Uterus (tissue), 2 donors: ENCODE measurements around the gene OXNAD1.

ENCODE experiments used
- POLR2A ChIP-seq, 2 donors: fragments of 450-650 bp; IDR thresholded peaks; one replicate each; pipeline ENCODE4 v1.6.1; 2016; ENCODE audit warnings: antibody characterized with exemption in 2 of 2, mild to moderate bottlenecking in 1 of 2, moderate library complexity in 1 of 2
- TF ChIP-seq, protein P1 (sequence below), 4 experiments: fragments of 200-600 bp in 2 of 4; fragments of 450-650 bp in 2 of 4; sonication (generic) in 2 of 4; IDR thresholded peaks; one replicate each; pipeline ENCODE4 v1.5.1; 2016 to 2019; ENCODE audit warnings: antibody characterized with exemption in 4 of 4, mild to moderate bottlenecking in 2 of 4, moderate library complexity in 1 of 4

DNA sequence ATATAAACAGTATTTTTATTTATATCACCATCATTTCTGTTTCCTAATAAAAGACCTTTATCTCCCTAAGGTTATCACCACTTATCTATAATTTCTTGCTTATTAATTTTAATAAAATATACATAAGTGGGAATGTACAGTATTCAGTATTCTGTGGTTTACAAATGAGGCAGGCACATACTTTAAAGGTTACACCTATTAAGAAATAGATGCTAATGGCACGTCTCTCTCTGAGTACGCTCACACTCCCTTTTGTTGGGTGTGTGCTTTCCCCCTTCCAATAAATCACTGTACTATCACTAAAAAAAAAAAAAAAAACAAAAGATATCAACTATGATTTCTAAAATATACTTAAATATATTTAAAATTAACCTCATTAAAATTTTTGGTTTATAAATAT is 8.9 kb downstream of the OXNAD1 start:
- TF ChIP-seq, protein P1, sequence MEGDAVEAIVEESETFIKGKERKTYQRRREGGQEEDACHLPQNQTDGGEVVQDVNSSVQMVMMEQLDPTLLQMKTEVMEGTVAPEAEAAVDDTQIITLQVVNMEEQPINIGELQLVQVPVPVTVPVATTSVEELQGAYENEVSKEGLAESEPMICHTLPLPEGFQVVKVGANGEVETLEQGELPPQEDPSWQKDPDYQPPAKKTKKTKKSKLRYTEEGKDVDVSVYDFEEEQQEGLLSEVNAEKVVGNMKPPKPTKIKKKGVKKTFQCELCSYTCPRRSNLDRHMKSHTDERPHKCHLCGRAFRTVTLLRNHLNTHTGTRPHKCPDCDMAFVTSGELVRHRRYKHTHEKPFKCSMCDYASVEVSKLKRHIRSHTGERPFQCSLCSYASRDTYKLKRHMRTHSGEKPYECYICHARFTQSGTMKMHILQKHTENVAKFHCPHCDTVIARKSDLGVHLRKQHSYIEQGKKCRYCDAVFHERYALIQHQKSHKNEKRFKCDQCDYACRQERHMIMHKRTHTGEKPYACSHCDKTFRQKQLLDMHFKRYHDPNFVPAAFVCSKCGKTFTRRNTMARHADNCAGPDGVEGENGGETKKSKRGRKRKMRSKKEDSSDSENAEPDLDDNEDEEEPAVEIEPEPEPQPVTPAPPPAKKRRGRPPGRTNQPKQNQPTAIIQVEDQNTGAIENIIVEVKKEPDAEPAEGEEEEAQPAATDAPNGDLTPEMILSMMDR (IDR thresholded peaks at IDR 0.05): no peak
- no peak for TF ChIP-seq POLR2A (IDR thresholded peaks at IDR 0.05)
